Measurements from ENCODE around the gene LRRC1.

DNA sequence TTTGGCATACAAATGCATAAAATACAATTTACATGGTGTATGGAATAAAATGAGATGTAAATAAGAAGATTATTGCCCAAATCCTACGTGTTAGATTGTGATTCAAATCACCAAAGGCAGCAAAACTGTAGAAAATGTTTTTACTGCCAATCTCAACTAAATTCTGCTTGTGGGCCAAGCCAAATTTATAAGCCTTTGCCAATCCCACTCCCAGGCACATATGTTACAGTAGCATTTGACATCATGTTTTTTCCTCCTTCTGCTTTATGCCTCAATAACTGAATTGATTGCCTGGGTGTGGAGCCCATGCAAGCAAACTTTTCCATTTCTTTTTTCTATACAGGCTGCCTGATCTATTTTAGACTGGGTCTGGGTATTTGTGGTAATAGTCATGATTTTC lies 36.3 kb upstream of the LRRC1 start:
- TF ChIP-seq EZH2phosphoT487 (IDR thresholded peaks at IDR 0.05; ENCODE audit: unreplicated experiment) (no peak), JUNB (IDR thresholded peaks at IDR 0.05; ENCODE audit: unreplicated experiment) (no peak), EZH2 (IDR thresholded peaks at IDR 0.05; ENCODE audit: low read depth, unreplicated experiment) (no peak), POLR2AphosphoS5 (IDR thresholded peaks at IDR 0.05; ENCODE audit: low read depth) (no peak), STAT1 (IDR thresholded peaks at IDR 0.05; ENCODE audit: unreplicated experiment) (no peak), NANOG (IDR thresholded peaks at IDR 0.05; ENCODE audit: borderline replicate concordance) (no peak), CREB1 (CRISPR knock-in tag; IDR thresholded peaks at IDR 0.05; ENCODE audit: low read depth) (no peak), ZNF114 (CRISPR knock-in tag; IDR thresholded peaks at IDR 0.05) (no peak), ZNF331 (CRISPR knock-in tag; IDR thresholded peaks at IDR 0.05; ENCODE audit: low read depth) (no peak)
- TF ChIP-seq, protein P1, sequence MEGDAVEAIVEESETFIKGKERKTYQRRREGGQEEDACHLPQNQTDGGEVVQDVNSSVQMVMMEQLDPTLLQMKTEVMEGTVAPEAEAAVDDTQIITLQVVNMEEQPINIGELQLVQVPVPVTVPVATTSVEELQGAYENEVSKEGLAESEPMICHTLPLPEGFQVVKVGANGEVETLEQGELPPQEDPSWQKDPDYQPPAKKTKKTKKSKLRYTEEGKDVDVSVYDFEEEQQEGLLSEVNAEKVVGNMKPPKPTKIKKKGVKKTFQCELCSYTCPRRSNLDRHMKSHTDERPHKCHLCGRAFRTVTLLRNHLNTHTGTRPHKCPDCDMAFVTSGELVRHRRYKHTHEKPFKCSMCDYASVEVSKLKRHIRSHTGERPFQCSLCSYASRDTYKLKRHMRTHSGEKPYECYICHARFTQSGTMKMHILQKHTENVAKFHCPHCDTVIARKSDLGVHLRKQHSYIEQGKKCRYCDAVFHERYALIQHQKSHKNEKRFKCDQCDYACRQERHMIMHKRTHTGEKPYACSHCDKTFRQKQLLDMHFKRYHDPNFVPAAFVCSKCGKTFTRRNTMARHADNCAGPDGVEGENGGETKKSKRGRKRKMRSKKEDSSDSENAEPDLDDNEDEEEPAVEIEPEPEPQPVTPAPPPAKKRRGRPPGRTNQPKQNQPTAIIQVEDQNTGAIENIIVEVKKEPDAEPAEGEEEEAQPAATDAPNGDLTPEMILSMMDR (conservative IDR thresholded peaks at IDR 0.05; ENCODE audit: low read depth in 2 of 2) = no peak
- TF ChIP-seq, protein P2, sequence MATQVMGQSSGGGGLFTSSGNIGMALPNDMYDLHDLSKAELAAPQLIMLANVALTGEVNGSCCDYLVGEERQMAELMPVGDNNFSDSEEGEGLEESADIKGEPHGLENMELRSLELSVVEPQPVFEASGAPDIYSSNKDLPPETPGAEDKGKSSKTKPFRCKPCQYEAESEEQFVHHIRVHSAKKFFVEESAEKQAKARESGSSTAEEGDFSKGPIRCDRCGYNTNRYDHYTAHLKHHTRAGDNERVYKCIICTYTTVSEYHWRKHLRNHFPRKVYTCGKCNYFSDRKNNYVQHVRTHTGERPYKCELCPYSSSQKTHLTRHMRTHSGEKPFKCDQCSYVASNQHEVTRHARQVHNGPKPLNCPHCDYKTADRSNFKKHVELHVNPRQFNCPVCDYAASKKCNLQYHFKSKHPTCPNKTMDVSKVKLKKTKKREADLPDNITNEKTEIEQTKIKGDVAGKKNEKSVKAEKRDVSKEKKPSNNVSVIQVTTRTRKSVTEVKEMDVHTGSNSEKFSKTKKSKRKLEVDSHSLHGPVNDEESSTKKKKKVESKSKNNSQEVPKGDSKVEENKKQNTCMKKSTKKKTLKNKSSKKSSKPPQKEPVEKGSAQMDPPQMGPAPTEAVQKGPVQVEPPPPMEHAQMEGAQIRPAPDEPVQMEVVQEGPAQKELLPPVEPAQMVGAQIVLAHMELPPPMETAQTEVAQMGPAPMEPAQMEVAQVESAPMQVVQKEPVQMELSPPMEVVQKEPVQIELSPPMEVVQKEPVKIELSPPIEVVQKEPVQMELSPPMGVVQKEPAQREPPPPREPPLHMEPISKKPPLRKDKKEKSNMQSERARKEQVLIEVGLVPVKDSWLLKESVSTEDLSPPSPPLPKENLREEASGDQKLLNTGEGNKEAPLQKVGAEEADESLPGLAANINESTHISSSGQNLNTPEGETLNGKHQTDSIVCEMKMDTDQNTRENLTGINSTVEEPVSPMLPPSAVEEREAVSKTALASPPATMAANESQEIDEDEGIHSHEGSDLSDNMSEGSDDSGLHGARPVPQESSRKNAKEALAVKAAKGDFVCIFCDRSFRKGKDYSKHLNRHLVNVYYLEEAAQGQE (IDR thresholded peaks at IDR 0.05; ENCODE audit: unreplicated experiment) = no peak
- TF ChIP-seq, protein P3, sequence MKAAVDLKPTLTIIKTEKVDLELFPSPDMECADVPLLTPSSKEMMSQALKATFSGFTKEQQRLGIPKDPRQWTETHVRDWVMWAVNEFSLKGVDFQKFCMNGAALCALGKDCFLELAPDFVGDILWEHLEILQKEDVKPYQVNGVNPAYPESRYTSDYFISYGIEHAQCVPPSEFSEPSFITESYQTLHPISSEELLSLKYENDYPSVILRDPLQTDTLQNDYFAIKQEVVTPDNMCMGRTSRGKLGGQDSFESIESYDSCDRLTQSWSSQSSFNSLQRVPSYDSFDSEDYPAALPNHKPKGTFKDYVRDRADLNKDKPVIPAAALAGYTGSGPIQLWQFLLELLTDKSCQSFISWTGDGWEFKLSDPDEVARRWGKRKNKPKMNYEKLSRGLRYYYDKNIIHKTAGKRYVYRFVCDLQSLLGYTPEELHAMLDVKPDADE (IDR thresholded peaks at IDR 0.05) = no peak
